Trophoblast cell (in vitro differentiated cells and primary cell): ENCODE data around the gene GABRR1.

Experiments used
- DNase-seq, 2 donors: peaks; one replicate each; pipeline ENCODE4 v3.0.0-alpha.2; 2016
- H2AFZ ChIP-seq: 2 replicates; pipeline ENCODE4 v1.6.1; 2013; ENCODE audit warnings: low read length, moderate library complexity, mild to moderate bottlenecking; ENCODE audit not compliant: insufficient read depth, poor library complexity
- H2AK5ac ChIP-seq: 2 replicates; pipeline ENCODE4 v1.6.1; 2013; ENCODE audit warnings: mild to moderate bottlenecking, low read length
- H2BK120ac ChIP-seq: 2 replicates; pipeline ENCODE4 v1.6.1; 2013; ENCODE audit warnings: low read length, mild to moderate bottlenecking, moderate library complexity; ENCODE audit not compliant: insufficient read depth, poor library complexity
- H2BK12ac ChIP-seq: 2 replicates; pipeline ENCODE4 v1.6.1; 2013; ENCODE audit warnings: mild to moderate bottlenecking, low read length, moderate library complexity
- H2BK5ac ChIP-seq: 2 replicates; pipeline ENCODE4 v1.6.1; 2013; ENCODE audit warnings: low read length, low read depth, moderate library complexity, mild to moderate bottlenecking; ENCODE audit not compliant: poor library complexity
- H3K14ac ChIP-seq: 2 replicates; pipeline ENCODE4 v1.6.1; 2013; ENCODE audit warnings: mild to moderate bottlenecking, low read length
- H3K18ac ChIP-seq: 2 replicates; pipeline ENCODE4 v1.6.1; 2013; ENCODE audit warnings: mild to moderate bottlenecking, low read length
- H3K23ac ChIP-seq: 2 replicates; pipeline ENCODE4 v1.6.1; 2013; ENCODE audit warnings: low read length
- H3K27ac ChIP-seq: 2 replicates; pipeline ENCODE4 v1.5.1; 2013; ENCODE audit warnings: low read depth, mild to moderate bottlenecking, inconsistent platforms, low read length, moderate library complexity
- H3K27me3 ChIP-seq: 2 replicates; pipeline ENCODE4 v1.6.1; 2013; ENCODE audit warnings: inconsistent platforms, mild to moderate bottlenecking, low read length, moderate library complexity; ENCODE audit not compliant: insufficient read depth
- H3K36me3 ChIP-seq, 2 experiments: 1 replicate in 1 of 2; 2 replicates in 1 of 2; pipeline ENCODE4 v1.6.1; 2013; ENCODE audit warnings: low read length in 2 of 2, mild to moderate bottlenecking in 2 of 2, moderate library complexity in 1 of 2; ENCODE audit not compliant: insufficient read depth in 2 of 2, control insufficient read depth in 1 of 2
- H3K4ac ChIP-seq: 2 replicates; pipeline ENCODE4 v1.6.1; 2013; ENCODE audit warnings: low read depth, mild to moderate bottlenecking, low read length, moderate library complexity
- H3K4me1 ChIP-seq, 2 experiments: 1 replicate in 1 of 2; 2 replicates in 1 of 2; pipeline ENCODE4 v1.6.1; 2013; ENCODE audit warnings: low read length in 2 of 2, mild to moderate bottlenecking in 2 of 2, moderate library complexity in 1 of 2; ENCODE audit not compliant: insufficient read depth in 2 of 2, control insufficient read depth in 1 of 2
- H3K4me2 ChIP-seq: 2 replicates; pipeline ENCODE4 v1.6.1; 2013; ENCODE audit warnings: inconsistent platforms, mild to moderate bottlenecking, low read length, moderate library complexity
- H3K4me3 ChIP-seq: 2 replicates; pipeline ENCODE4 v1.5.1; 2013; ENCODE audit warnings: mild to moderate bottlenecking, low read depth, low read length, inconsistent platforms
- H3K79me1 ChIP-seq: one replicate; pipeline ENCODE4 v1.6.1; 2013; ENCODE audit warnings: low read length
- H3K79me2 ChIP-seq: 2 replicates; pipeline ENCODE4 v1.6.1; 2013; ENCODE audit warnings: low read length, mild to moderate bottlenecking; ENCODE audit not compliant: control insufficient read depth, insufficient read depth, poor library complexity
- H3K9ac ChIP-seq: 2 replicates; pipeline ENCODE4 v1.6.1; 2013; ENCODE audit warnings: mild to moderate bottlenecking, low read length
- H3K9me3 ChIP-seq: 2 replicates; pipeline ENCODE4 v1.6.1; 2013; ENCODE audit warnings: low read depth, mild to moderate bottlenecking, control low read depth, inconsistent platforms, low read length; ENCODE audit not compliant: insufficient read depth
- H4K12ac ChIP-seq: 2 replicates; pipeline ENCODE4 v1.6.1; 2013; ENCODE audit warnings: low read depth, mild to moderate bottlenecking, low read length, moderate library complexity
- H4K8ac ChIP-seq: 2 replicates; pipeline ENCODE4 v1.6.1; 2013; ENCODE audit warnings: low read depth, mild to moderate bottlenecking, low read length, moderate library complexity
- H4K91ac ChIP-seq: one replicate; pipeline ENCODE4 v1.6.1; 2013; ENCODE audit warnings: low read depth, mild to moderate bottlenecking, low read length, moderate library complexity
- WGBS: extraction: QIAGEN DNeasy Blood & Tissue Kit; methylation state at CpG from one replicate; pipeline ENCODE4 v1.1.7; 2013; ENCODE audit warnings: missing lambda C conversion rate; ENCODE audit not compliant: insufficient read length, insufficient coverage; ENCODE audit errors: extremely low coverage; 5-methylcytosine and 5-hydroxymethylcytosine counted together

GABRR1 gene

GRCh38 chr6:89221971-89222711 is 5.0 kb upstream of the GABRR1 start:
- Histone ChIP-seq H3K9ac (no peak overlapping the region), H3K79me2 (no peaks in the 10 kb centered on the region), H3K36me3 (no peaks in the 10 kb centered on the region), H4K8ac (no peak overlapping the region), H4K91ac (no peak overlapping the region), H2BK5ac (no peak overlapping the region), H3K9me3 (no peaks in the 10 kb centered on the region), H3K4me1 (no peaks in the 10 kb centered on the region), H3K4me3 (no peak overlapping the region), H2BK120ac (no peak overlapping the region), H3K23ac (peak overlapping the region; percentile 74), H3K4ac (no peak overlapping the region), H3K18ac (no peak overlapping the region), H4K12ac (no peak overlapping the region), H3K4me2 (no peak overlapping the region), H2AK5ac (no peak overlapping the region), H3K79me1 (no peaks in the 10 kb centered on the region), H2BK12ac (no peak overlapping the region), H2AFZ (no peak overlapping the region), H3K14ac (no peak overlapping the region), H3K27me3 (no peaks in the 10 kb centered on the region), H3K27ac (no peak overlapping the region)
- DNase-seq, result no peak
- no CpG with 5 or more reads among the region's 7 CpGs for WGBS

DNA sequence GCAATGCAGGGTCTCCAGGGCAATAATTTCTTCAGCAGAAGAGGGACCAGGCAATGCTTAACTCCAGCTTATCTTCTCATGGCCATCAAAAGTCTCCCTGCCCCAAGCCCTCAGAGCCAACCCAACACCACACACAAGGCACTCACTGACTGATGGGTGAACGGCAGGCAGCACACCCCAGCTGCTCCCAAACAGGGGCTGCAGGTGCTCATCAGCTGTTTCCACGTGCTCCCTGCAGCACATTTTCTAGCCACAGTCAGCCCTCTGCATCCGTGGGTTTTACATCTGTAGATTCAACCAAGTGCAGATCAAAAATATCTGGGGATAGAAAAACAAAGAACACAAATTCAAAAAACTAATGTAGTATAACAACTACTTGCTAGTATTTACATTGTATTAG is 4.0 kb upstream of the GABRR1 start:
- Histone ChIP-seq H3K23ac (no peak overlapping the region), H3K79me1 (no peaks in the 10 kb centered on the region), H3K36me3 (no peaks in the 10 kb centered on the region), H3K4me1 (no peaks in the 10 kb centered on the region), H3K27me3 (no peaks in the 10 kb centered on the region), H4K8ac (no peak overlapping the region), H4K12ac (no peak overlapping the region), H3K4me2 (no peak overlapping the region), H3K18ac (no peak overlapping the region), H3K27ac (no peak overlapping the region), H3K4me3 (no peak overlapping the region), H3K9me3 (no peaks in the 10 kb centered on the region), H3K4ac (no peak overlapping the region), H2BK5ac (no peak overlapping the region), H2BK12ac (no peak overlapping the region), H2AK5ac (no peak overlapping the region), H2BK120ac (no peak overlapping the region), H3K9ac (peak overlapping the region; percentile 70), H4K91ac (no peak overlapping the region), H3K14ac (no peak overlapping the region), H2AFZ (no peak overlapping the region), H3K79me2 (no peaks in the 10 kb centered on the region)
- WGBS, result no CpG with 5 or more reads among the region's 3 CpGs
- no peak for DNase-seq

DNA sequence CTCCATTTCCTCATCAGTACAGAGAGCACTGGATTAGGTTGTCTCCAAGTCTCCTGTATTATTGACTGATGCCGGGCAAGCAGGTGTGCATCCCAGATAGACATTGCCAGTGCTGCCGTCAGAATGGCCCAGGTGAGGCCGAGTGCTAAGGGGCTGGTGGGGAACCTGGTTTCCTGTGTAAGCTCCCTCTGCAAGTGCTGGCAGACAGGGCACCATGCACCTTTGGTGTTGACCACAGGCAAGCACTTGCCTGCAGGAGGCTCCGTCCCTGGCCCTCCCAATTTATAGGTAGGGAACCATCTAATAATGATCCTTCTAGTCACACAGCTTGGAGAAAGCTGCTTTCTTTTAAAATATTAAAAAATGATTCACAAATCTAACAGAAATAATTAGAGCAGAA is 747 bp downstream of the GABRR1 start:
- no peak for DNase-seq

DNA sequence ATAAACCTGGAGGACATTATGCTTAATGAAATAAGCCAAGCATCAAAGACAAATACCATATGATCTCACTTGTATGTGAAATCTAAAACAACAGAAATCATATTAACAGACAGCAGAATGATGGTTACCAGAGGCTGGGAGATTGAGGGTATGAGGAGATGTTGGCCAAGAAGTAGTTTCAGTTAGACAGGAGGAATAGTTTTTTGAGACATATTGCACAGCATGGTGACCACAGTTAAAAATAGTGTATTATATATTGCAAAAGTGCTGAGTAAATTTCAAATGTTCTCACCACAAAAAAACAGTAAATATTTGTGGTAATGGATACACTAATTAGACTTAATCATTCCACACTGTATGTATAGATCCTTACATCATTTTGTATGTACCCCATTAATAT is 1.8 kb downstream of the GABRR1 start:
- no peak overlapping the region for H3K4ac ChIP-seq
- no peak overlapping the region for H2AFZ ChIP-seq
- H2BK12ac ChIP-seq, result no peak overlapping the region
- no peak overlapping the region for H3K27ac ChIP-seq
- no peak overlapping the region for H3K18ac ChIP-seq
- H3K4me2 ChIP-seq, result no peak overlapping the region
- H3K79me2 ChIP-seq, result no peaks in the 10 kb centered on the region
- H2BK5ac ChIP-seq, result no peak overlapping the region
- H2AK5ac ChIP-seq, result no peak overlapping the region
- no peaks in the 10 kb centered on the region for H3K4me1 ChIP-seq
- DNase-seq, result no peak
- no peak overlapping the region for H4K91ac ChIP-seq
- no peak overlapping the region for H4K12ac ChIP-seq
- no peaks in the 10 kb centered on the region for H3K36me3 ChIP-seq
- no peak overlapping the region for H3K14ac ChIP-seq
- no peak overlapping the region for H2BK120ac ChIP-seq
- H3K23ac ChIP-seq, result no peak overlapping the region
- no peak overlapping the region for H4K8ac ChIP-seq
- H3K9me3 ChIP-seq, result no peaks in the 10 kb centered on the region
- no peak overlapping the region for H3K9ac ChIP-seq
- H3K27me3 ChIP-seq, result no peaks in the 10 kb centered on the region
- no peaks in the 10 kb centered on the region for H3K79me1 ChIP-seq
- no peak overlapping the region for H3K4me3 ChIP-seq

More for the DNA sequence above, 747 bp downstream of the GABRR1 start:
- Histone ChIP-seq H3K27ac (no peak overlapping the region), H3K18ac (no peak overlapping the region), H4K91ac (no peak overlapping the region), H3K4me1 (no peaks in the 10 kb centered on the region), H3K9ac (no peak overlapping the region), H4K8ac (no peak overlapping the region), H3K27me3 (no peaks in the 10 kb centered on the region), H3K36me3 (no peaks in the 10 kb centered on the region), H2BK12ac (no peak overlapping the region), H3K79me2 (no peaks in the 10 kb centered on the region), H4K12ac (no peak overlapping the region), H2BK120ac (no peak overlapping the region), H2BK5ac (no peak overlapping the region), H3K4me2 (no peak overlapping the region), H3K4ac (no peak overlapping the region), H3K9me3 (no peaks in the 10 kb centered on the region), H2AFZ (no peak overlapping the region), H3K23ac (no peak overlapping the region), H3K79me1 (no peaks in the 10 kb centered on the region), H3K4me3 (no peak overlapping the region), H2AK5ac (no peak overlapping the region), H3K14ac (no peak overlapping the region)
- WGBS, result no CpG with 5 or more reads among the region's 4 CpGs
